Keratinocyte (primary cell): Measurements from ENCODE around the gene PLEKHA6.

Source experiments
- EZH2 ChIP-seq: IDR thresholded peaks from one replicate; pipeline ENCODE4 v1.6.1; 2012; ENCODE audit warnings: inconsistent platforms, mild to moderate bottlenecking, low read length, moderate library complexity
- TF ChIP-seq, protein P1 (sequence below), 3 experiments: IDR thresholded peaks in 1 of 3; conservative IDR thresholded peaks in 1 of 3; optimal IDR thresholded peaks in 1 of 3; 2 replicates in 2 of 3; 3 replicates in 1 of 3; pipeline versions ENCODE3 to v1.5.1; 2011; ENCODE audit warnings: low read length in 3 of 3, mild to moderate bottlenecking in 3 of 3, moderate library complexity in 2 of 3, control low read depth in 1 of 3, inconsistent platforms in 1 of 3; ENCODE audit not compliant: insufficient read depth in 2 of 3; ENCODE audit errors: extremely low read depth in 1 of 3

DNA sequence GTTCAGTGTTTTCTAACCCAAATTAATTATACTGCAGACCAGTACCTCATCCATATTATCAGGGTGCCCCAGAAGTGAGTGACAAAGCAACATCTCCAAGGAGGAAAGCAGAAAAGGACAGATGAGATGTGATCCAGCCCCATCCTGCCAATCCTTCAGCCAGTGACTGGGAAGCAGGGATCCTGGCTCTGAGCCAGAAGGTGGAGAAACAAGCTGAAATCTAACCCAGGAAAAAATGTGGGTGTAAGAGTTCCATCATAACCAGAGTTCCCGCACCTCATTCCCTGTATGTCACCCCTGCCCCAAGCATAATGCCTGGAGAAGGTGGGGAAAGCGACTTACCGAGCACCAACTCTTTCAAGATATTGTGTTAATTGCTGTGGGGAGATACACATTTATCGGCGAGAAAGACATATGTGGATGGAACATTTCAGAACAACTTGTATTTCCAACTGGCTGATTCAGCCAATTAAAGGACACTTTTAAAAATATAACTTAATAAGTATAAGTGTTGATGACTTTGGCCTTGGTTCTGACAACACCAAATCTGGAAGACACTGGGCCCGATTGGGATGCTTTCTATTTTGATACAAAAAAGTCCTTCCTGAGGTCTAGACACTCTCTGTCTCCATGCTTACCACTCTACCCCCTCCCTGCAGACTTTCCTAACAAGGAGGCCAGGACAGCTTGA, 14.9 kb downstream of the PLEKHA6 start:
- TF ChIP-seq, protein P1, sequence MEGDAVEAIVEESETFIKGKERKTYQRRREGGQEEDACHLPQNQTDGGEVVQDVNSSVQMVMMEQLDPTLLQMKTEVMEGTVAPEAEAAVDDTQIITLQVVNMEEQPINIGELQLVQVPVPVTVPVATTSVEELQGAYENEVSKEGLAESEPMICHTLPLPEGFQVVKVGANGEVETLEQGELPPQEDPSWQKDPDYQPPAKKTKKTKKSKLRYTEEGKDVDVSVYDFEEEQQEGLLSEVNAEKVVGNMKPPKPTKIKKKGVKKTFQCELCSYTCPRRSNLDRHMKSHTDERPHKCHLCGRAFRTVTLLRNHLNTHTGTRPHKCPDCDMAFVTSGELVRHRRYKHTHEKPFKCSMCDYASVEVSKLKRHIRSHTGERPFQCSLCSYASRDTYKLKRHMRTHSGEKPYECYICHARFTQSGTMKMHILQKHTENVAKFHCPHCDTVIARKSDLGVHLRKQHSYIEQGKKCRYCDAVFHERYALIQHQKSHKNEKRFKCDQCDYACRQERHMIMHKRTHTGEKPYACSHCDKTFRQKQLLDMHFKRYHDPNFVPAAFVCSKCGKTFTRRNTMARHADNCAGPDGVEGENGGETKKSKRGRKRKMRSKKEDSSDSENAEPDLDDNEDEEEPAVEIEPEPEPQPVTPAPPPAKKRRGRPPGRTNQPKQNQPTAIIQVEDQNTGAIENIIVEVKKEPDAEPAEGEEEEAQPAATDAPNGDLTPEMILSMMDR (optimal IDR thresholded peaks at IDR 0.05 in 1 of 3, IDR thresholded peaks at IDR 0.05 in 1 of 3, conservative IDR thresholded peaks at IDR 0.05 in 1 of 3; ENCODE audit: extremely low read depth in 1 of 3, insufficient read depth in 2 of 3, low read length in 3 of 3), result no peak
- TF ChIP-seq EZH2, result no peak
